ENCODE data around the gene PTPN21. TPM values are rescaled to one million over a fixed set of nuclear protein-coding genes. Genes with fewer than 3 reads are reported as not detected.
A peak's percentile ranks its signal among the peaks of the same experiment; 100 is the strongest.

The PTPN21 gene
- total and polyA plus RNA-seq, 9 of the 15 experiments (the other 6 are each of a cell fraction or from before 2014, with no cell fraction given) = 0.06 to 1.9 (median 0.94) TPM

- TF ChIP-seq ZNF197 (CRISPR knock-in tag; IDR thresholded peaks at IDR 0.05; ENCODE audit: low read depth) = no peak
- peak; percentile 69 for TF ChIP-seq TEAD4 (IDR thresholded peaks at IDR 0.05; ENCODE audit: low read length)
- TF ChIP-seq TEAD4 (CRISPR knock-in tag; IDR thresholded peaks at IDR 0.05; ENCODE audit: borderline replicate concordance) = no peak
- no peak for TF ChIP-seq SRSF1 (IDR thresholded peaks at IDR 0.05; ENCODE audit: low read depth, low read length)
- TF ChIP-seq RNF2 (IDR thresholded peaks at IDR 0.05) = no peak
- TF ChIP-seq RBM39 (optimal IDR thresholded peaks at IDR 0.05; ENCODE audit: low read depth, low read length) = no peak
- TF ChIP-seq, protein P1, sequence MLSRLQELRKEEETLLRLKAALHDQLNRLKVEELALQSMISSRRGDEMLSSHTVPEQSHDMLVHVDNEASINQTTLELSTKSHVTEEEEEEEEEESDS (CRISPR knock-in tag; IDR thresholded peaks at IDR 0.05) = no peak
- TF ChIP-seq TBL1XR1 (IDR thresholded peaks at IDR 0.05; ENCODE audit: low read length in 2 of 2) = no peak
- no peak for TF ChIP-seq ARID4B (CRISPR knock-in tag; IDR thresholded peaks at IDR 0.05)
- peak; percentile 24 for TF ChIP-seq TAF1 (IDR thresholded peaks at IDR 0.05; ENCODE audit: control insufficient read depth, extremely low read depth, insufficient read depth, low read length, severe bottlenecking)
- TF ChIP-seq, protein P2, sequence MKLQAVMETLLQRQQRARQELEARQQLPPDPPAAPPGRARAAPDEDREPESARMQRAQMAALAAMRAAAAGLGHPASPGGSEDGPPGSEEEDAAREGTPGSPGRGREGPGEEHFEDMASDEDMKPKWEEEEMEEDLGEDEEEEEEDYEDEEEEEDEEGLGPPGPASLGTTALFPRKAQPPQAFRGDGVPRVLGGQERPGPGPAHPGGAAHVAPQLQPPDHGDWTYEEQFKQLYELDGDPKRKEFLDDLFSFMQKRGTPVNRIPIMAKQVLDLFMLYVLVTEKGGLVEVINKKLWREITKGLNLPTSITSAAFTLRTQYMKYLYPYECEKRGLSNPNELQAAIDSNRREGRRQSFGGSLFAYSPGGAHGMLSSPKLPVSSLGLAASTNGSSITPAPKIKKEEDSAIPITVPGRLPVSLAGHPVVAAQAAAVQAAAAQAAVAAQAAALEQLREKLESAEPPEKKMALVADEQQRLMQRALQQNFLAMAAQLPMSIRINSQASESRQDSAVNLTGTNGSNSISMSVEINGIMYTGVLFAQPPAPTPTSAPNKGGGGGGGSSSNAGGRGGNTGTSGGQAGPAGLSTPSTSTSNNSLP (IDR thresholded peaks at IDR 0.05; ENCODE audit: borderline replicate concordance, low read depth, low read length) = no peak
- TF ChIP-seq JUN (IDR thresholded peaks at IDR 0.05; ENCODE audit: borderline replicate concordance, low read depth, low read length) = peak; percentile 49; the same call in 1 of the 2 replicates
- no peak for TF ChIP-seq JUN (CRISPR knock-in tag; IDR thresholded peaks at IDR 0.05; ENCODE audit: borderline replicate concordance)
- TF ChIP-seq CEBPG (CRISPR knock-in tag; IDR thresholded peaks at IDR 0.05) = no peak
- no peak for TF ChIP-seq CEBPG (tag; conservative IDR thresholded peaks at IDR 0.05 in 1 of 2, IDR thresholded peaks at IDR 0.05 in 1 of 2)
- no peak for TF ChIP-seq MAFF (IDR thresholded peaks at IDR 0.05; ENCODE audit: low read length)
- peak; percentile 68 for TF ChIP-seq CTBP1 (IDR thresholded peaks at IDR 0.05; ENCODE audit: borderline replicate concordance)
- no peak for TF ChIP-seq LEF1 (IDR thresholded peaks at IDR 0.05)
- TF ChIP-seq NCOA6 (IDR thresholded peaks at IDR 0.05) = peak; percentile 57; the same call in 1 of the 2 replicates
- TF ChIP-seq ZNF140 (CRISPR knock-in tag; IDR thresholded peaks at IDR 0.05) = no peak
- peak; percentile 82 for TF ChIP-seq POLR2G (IDR thresholded peaks at IDR 0.05; ENCODE audit: low read depth, low read length)
- TF ChIP-seq ZNF224 (CRISPR knock-in tag; IDR thresholded peaks at IDR 0.05) = no peak
- no peak for TF ChIP-seq NCOA4 (IDR thresholded peaks at IDR 0.05; ENCODE audit: partially characterized antibody)
- no peak for TF ChIP-seq NUFIP1 (IDR thresholded peaks at IDR 0.05; ENCODE audit: partially characterized antibody)
These were observed at the start of gene PTPN21 (continued) for GRCh38 chr14:88554457-88555286.
